ENCODE data around the gene MGAT5B. TPM values are rescaled to one million over a fixed set of nuclear protein-coding genes. Genes with fewer than 3 reads are reported as not detected.

The MGAT5B gene
- total RNA-seq, 1 experiment from 2014 or later, result 1.0 TPM

GRCh38 chr17:76880268-76880667 is 12.1 kb downstream of the MGAT5B start:
- Mint-ChIP-seq H3K36me3 (ENCODE audit: insufficient read depth, unreplicated experiment) (peaks cover 5% of the 10 kb centered on the region), H3K4me1 (ENCODE audit: low read depth, unreplicated experiment) (no peaks in the 10 kb centered on the region), H3K9me3 (ENCODE audit: low read depth, unreplicated experiment) (no peaks in the 10 kb centered on the region), H3K27ac (ENCODE audit: unreplicated experiment) (no peak overlapping the region), H3K27me3 (ENCODE audit: unreplicated experiment) (peaks cover 62% of the 10 kb centered on the region), H3K4me3 (ENCODE audit: low read depth, unreplicated experiment) (no peak overlapping the region)
- no peak for TF ChIP-seq CTCF (IDR thresholded peaks at IDR 0.05; ENCODE audit: unreplicated experiment)
- no TSS peak for BruUV-seq (replicated peaks)
- no peak for DNase-seq
- CTCF ChIA-PET, result interaction anchor here (1.1 kb wide), 1 partner anchor 176 kb away, joined by 3 read pairs; no protein-coding TSS in a partner anchor
- intact Hi-C loops (cut with micrococcal nuclease; ENCODE audit: unreplicated experiment), result no loop called here

GRCh38 chr17:76880971-76881370 is 12.8 kb downstream of the MGAT5B start:
- intact Hi-C loops (cut with micrococcal nuclease; ENCODE audit: unreplicated experiment), result no loop called here
- Mint-ChIP-seq H3K27me3 (ENCODE audit: unreplicated experiment) (peaks cover 68% of the 10 kb centered on the region), H3K4me3 (ENCODE audit: low read depth, unreplicated experiment) (no peak overlapping the region), H3K36me3 (ENCODE audit: insufficient read depth, unreplicated experiment) (peaks cover 5% of the 10 kb centered on the region), H3K4me1 (ENCODE audit: low read depth, unreplicated experiment) (no peaks in the 10 kb centered on the region), H3K27ac (ENCODE audit: unreplicated experiment) (no peak overlapping the region), H3K9me3 (ENCODE audit: low read depth, unreplicated experiment) (no peaks in the 10 kb centered on the region)
- TF ChIP-seq CTCF (IDR thresholded peaks at IDR 0.05; ENCODE audit: unreplicated experiment), result no peak
- CTCF ChIA-PET, result interaction anchor here (1.1 kb wide), 1 partner anchor 176 kb away, joined by 3 read pairs; no protein-coding TSS in a partner anchor
- BruUV-seq (replicated peaks), result no TSS peak
- DNase-seq, result no peak

- no peak overlapping the region for H3K4me3 Mint-ChIP-seq (ENCODE audit: low read depth, unreplicated experiment)
- H3K4me1 Mint-ChIP-seq (ENCODE audit: low read depth, unreplicated experiment), result no peaks in the 10 kb centered on the region
- CTCF ChIA-PET, result no interaction called here
- H3K9me3 Mint-ChIP-seq (ENCODE audit: low read depth, unreplicated experiment), result no peaks in the 10 kb centered on the region
- intact Hi-C loops (cut with micrococcal nuclease; ENCODE audit: unreplicated experiment), result no loop called here
- no peak for TF ChIP-seq CTCF (IDR thresholded peaks at IDR 0.05; ENCODE audit: unreplicated experiment)
- H3K36me3 Mint-ChIP-seq (ENCODE audit: insufficient read depth, unreplicated experiment), result peaks cover 5% of the 10 kb centered on the region
- BruUV-seq (replicated peaks), result no TSS peak
- H3K27me3 Mint-ChIP-seq (ENCODE audit: unreplicated experiment), result peaks cover 68% of the 10 kb centered on the region
- no peak for DNase-seq
- H3K27ac Mint-ChIP-seq (ENCODE audit: unreplicated experiment), result no peak overlapping the region
These were observed 13.2 kb downstream of the MGAT5B start for GRCh38 chr17:76881408-76881807.

GRCh38 chr17:76881966-76882365 is 13.8 kb downstream of the MGAT5B start:
- CTCF ChIA-PET, result no interaction called here
- intact Hi-C loops (cut with micrococcal nuclease; ENCODE audit: unreplicated experiment), result no loop called here
- no TSS peak for BruUV-seq (replicated peaks)
- DNase-seq, result no peak
- Mint-ChIP-seq H3K9me3 (ENCODE audit: low read depth, unreplicated experiment) (no peaks in the 10 kb centered on the region), H3K27me3 (ENCODE audit: unreplicated experiment) (peaks cover 68% of the 10 kb centered on the region), H3K4me3 (ENCODE audit: low read depth, unreplicated experiment) (no peak overlapping the region), H3K27ac (ENCODE audit: unreplicated experiment) (no peak overlapping the region), H3K36me3 (ENCODE audit: insufficient read depth, unreplicated experiment) (peaks cover 5% of the 10 kb centered on the region), H3K4me1 (ENCODE audit: low read depth, unreplicated experiment) (no peaks in the 10 kb centered on the region)
- no peak for TF ChIP-seq CTCF (IDR thresholded peaks at IDR 0.05; ENCODE audit: unreplicated experiment)

All from Calu3 (cell line).